CD4-positive, alpha-beta T cell treated with Interferon gamma for 1 hour (primary cell): ENCODE results near the gene CALHM2.
"Not testable (repeated sequence)": the region's sequence is repeated elsewhere in the genome, so short reads cannot be mapped to it uniquely, and the experiment has no call there.

Source experiments
- DNase-seq: peaks from one replicate; pipeline ENCODE4 v3.0.0-alpha.2; 2020

CALHM2 gene

DNA sequence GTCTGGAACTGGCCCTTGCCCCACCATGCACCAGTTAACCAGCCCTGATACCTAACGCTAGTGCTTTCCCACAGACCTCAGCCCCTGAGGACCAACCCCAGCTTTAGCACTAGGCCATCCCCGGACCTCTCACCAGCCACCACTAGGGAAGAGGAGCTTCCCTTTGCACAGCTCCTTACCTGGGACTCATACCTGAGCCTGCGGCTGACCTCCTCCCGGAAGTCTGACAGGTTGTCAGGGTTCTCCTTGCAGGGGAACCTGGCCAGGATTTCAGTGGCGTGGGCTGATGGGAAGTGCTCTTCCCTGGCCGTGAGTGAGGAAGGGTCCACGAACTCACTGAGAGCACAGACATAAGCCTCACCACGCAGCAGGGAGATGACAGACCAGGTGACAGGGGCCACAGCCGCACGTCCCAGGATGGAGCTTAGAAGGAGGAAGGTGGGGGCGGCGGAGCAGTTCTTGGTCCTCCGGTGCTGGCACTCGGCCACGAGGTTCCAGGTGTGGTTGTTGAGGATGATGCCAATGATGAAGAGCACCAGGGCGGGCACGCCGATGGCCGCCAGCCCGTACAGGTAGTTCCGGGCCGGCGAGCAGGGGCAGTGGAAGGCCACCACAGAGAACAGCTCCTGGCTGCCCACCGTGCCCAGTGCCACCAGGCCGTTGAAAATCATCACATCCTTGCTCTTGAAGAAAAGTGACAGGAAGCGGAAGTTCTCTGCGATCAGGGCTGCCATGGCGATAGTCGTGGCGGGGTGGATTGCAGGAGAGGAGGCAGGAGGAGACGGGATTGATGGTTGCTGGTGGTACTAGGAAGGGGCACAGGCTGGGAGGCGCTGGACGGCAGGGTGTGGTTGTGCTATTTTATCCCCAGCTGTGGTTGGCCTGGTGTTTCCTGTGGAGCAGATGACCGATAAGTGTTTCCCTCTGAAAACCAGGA, 2.7 kb downstream of the CALHM2 start:
- no peak for DNase-seq

DNA sequence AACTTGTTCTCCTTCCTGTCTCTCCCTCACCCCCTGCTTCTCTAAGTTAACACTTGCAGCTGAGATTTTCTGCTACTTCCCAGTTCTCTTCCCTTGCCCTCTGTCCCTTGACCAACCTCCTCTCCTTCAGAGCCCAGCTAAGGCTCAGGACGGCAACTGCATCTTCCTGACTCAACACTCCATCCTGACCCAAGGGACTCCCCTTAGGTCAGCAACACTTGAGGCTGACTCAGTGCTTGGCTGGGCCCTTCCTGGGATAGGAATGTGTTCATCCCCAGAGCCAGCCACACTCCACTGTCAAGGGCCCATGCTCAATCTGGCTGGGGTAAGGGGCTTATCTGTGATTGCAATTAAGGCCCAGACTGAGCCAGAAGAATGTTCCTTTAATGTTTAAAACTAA, 3.4 kb downstream of the CALHM2 start:
- DNase-seq: no peak

DNA sequence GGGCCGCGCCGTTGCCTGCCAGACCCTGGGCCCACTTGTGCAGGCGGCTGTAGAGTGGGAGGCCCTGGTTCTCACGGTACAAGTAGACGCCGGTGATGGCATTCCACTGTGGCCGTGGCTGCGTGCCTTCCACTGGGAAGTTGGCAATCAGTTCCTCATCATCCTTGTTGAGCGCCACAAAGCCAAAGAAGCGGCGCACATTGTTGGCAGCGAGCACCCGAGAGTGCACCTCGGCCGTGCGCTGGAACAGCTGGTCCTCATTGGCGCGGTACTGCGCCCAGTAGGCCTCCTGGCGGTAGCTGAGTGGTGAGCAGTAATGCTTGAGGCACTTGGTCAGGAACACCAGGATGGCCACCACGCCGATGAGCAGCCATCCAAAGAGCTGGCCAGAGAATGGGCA, 5.0 kb downstream of the CALHM2 start:
- no peak for DNase-seq

DNA sequence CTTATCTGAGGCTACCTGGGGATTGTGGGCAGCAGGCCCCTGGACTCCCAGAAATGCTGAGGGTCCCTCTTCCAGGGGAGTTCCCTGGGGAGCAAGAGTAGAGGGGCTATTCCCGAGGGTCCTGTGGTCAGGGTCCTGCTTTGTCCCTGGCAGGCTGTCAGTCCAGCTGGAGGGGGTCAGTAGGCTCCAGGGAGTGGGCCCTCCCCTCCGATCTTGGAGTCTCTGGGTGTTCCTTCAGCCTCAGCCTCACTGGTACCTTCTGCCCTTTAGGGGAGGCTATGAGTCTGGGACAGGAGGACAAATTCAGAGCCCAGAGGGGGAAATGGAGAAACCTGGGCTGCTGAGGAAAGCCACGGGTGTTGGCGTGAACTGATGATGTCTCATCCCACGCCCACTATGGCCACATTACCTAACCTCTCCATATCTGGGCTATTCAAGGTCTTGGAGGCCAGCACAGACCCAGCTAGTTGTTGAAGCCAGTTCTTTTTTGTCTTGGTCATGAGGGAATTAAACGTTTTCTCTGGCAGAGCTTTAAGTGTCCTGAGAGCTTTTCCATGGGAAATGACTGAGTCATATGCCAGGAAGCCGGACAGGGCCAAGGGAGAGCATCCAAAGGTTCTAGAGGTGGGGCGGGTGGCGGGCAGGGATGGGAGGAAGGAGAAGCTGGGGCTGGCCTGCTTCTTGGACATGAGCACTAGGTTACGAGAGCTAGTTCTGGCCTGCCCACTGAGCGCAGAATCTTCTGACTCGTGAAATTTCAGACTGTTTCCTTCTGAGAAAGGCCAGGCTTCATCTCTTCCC, 6.2 kb downstream of the CALHM2 start:
- no peak for DNase-seq

DNA sequence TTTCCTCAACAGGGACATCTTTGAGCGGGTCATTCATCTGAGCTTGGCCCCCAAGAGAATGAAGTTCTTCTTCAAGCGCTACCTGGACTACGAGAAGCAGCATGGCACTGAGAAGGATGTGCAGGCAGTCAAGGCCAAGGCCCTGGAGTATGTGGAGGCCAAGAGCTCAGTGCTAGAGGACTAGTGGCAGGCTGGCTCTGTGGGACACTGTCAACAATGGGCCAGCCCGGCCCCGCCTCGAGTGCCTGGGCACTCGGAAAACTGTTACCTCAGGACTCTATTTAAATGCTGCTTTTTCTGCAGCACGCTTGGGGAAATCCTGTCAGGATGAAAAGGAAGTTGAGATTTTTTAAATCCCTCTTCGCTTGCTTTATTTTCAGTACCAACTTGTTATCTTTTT, 6.8 kb downstream of the CALHM2 start:
- DNase-seq: no peak

DNA sequence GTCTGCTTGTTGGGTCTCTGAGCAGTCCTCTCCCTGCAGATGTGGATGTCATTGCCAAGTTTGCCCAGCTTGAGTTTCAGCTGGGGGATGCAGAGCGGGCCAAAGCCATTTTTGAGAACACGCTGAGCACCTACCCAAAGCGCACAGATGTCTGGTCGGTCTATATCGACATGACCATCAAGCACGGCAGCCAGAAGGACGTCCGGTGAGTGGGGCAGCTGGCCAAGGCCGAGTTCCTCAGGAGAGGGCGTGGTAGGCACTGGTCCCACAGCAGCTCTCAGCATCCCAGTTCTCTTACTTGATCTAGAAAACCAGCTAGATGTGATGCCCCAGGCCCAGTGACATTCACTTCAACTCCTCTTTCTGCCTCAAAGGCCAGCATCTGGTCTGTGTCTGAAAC, 7.7 kb downstream of the CALHM2 start:
- DNase-seq: no peak

DNA sequence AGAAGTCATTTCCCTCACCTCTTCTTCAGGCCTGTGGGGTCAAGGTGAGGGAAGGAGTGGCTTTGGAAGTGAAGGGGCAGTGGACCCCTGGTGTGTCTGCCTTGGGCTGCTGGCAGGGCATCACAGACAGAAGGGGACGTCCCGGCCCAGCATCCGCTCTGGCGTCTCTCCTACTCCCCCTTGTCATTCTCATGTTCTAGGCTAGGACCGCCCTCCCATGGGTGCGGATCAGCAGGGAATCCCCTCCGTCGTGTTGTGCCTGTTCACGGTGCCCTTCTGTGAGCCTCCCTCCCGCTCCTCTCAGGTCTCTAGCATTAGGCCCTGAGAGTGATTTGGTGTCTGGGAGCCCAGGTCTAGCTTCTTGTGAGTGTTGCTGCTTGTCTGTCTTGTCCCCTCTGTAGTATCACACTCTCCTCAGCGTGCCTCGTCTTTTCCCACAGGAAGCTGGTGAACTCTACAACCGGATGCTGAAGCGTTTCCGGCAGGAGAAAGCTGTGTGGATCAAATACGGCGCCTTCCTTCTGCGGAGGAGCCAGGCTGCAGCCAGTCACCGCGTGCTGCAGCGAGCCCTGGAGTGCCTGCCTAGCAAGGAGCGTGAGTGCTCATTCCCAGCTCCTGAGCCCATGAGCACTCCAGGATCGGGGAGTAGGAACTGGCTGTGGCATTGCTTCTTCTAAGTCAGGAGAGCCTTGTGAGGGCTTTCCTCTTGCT, 8.5 kb downstream of the CALHM2 start:
- DNase-seq: no peak

DNA sequence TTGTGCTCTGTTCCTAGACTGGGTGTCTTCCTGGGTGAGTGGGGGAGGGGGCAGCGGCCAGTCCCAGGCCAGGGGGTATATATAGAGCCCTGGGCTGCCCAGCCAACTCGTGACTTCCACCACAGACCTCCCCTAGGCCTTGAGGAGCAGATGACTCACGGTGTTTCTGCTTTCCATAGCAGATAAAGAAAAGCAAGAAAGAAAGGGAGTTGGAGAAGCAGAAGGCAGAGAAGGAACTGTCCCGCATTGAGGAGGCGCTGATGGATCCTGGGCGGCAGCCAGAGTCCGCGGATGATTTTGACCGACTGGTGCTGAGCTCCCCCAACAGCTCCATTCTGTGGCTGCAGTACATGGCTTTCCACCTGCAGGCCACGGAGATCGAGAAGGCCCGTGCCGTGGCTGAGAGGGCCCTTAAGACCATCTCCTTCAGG, 10.1 kb downstream of the CALHM2 start:
- no peak for DNase-seq

DNA sequence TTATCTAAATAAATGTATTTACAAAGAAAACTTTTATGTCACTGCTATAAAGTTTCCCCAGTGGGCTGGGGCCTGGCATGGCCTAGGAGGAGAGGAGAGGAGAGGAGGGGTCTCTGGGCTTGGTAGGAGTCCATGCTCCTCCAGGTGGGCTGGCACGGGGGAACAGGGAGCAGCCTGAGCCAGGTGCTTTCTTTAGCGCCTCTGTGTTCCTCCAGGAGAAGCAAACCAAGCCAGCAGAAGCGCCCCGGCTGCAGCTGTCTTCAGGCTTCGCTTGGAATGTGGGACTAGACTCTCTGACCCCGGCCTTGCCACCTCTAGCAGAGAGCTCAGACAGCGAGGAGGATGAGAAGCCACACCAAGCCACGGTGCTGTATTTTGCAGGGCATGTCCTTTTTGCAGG, 10.6 kb downstream of the CALHM2 start:
- no peak for DNase-seq

DNA sequence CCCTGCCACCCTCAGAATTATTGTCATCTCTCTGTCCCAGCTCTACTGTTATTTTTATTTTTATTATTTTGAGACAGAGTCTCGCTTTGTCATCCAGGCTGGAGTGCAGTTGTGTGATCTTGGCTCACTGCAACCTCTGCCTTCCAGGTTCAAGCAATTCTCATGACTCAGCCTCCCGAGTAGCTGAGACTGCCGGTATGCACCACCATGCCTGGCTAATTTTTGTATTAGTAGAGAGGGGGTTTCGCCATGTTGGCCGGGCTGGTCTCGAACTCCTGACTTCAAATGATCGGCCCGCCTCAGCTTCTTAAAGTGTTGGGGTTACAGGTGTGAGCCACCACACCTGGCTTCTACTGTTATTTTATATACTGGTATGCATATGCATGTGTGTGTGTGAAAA, 11.0 kb downstream of the CALHM2 start:
- DNase-seq: no peak

DNA sequence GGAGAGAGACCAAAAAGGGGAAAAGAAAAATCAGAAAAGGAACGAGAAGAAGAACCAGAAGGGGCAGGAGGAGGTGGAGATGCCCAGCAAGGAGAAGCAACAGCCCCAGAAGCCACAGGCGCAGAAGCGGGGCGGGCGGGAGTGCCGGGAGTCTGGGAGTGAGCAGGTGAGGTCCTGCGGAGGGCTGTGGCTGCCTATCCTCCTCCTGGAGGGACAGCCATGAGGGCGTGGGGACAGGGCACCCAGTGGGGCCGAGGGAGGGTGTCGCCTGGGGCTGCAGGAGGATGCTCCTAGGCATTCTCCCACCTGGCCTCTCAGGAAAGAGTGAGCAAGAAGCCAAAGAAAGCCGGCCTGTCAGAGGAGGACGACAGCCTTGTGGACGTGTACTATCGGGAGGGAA, 11.8 kb downstream of the CALHM2 start:
- no peak for DNase-seq

DNA sequence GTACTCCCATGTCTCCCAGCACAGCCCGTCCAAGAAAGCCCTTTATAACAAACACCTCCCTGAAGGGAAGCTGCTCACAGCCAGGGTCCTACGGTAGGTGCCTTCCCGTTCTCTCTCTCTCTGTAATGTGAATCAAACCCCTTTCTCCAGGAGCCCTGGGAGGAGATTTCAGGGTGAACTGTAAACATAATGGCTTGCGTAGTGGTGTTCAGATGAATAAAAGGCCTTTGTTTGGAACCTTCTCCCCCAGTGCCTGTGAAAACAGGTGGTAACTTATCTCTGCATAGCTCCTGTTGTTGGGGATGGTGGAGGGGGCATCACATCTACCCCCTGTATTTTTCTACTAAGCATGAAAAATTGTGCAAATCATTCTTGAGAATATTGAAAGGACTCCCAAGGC, 12.4 kb downstream of the CALHM2 start:
- DNase-seq: no peak

DNA sequence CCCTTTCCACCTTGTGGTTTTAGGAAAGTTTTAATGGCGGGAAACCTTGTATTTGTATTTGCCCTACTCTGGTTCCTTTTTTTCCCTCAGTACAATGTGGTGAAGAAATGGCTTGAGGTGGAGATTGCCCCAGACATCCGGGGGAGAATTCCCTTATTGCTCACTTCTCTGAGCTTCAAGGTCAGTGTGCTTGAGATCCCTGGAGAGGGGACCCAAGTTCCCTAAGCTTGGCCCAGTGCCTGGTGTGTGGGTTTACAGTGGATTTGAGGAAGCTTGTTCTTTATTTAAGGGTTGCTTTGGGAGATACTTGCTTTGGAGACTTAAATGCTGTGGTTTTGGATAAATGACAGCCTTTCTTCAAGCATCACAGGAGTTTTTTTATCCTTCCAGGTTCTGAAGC, 18.3 kb downstream of the CALHM2 start:
- DNase-seq: no peak

DNA sequence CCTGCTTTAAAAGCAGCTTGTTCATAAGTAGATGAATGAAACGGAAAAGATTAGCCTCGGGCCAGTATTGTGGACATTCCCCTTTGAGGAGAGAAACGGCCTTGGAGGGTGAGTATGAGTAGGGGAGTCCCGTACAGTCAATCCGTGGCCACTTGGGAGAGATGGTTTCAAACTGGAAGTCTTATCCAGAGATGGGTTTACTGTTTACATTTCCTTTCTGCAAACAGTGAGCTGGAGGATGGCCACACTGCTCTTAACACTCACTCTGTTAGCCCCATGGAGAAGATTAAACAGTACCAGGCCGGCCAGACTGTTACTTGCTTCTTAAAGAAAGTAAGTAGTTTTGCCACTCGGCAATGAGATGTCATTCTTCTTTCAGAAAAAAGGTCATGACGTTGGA, 20.3 kb downstream of the CALHM2 start:
- DNase-seq: no peak

DNA sequence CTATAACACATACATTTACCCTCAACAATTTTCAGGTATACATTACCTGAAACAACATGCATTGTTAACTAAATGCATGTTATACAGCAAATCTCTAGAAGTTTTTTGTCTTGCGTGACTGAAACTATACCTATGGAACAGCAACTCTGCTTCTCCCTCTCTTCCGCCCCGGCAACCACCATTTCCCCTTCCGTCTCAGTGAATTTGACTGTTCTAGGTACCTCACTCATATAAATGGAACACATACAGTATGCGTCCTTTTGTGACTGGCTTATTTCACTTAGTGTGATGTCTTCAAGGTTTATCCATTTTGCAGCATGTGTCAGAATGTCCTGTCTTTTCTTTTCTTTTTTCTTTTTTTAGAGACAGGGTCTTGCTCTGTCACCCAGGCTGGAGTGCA, 22.5 kb downstream of the CALHM2 start:
- no peak for DNase-seq

DNA sequence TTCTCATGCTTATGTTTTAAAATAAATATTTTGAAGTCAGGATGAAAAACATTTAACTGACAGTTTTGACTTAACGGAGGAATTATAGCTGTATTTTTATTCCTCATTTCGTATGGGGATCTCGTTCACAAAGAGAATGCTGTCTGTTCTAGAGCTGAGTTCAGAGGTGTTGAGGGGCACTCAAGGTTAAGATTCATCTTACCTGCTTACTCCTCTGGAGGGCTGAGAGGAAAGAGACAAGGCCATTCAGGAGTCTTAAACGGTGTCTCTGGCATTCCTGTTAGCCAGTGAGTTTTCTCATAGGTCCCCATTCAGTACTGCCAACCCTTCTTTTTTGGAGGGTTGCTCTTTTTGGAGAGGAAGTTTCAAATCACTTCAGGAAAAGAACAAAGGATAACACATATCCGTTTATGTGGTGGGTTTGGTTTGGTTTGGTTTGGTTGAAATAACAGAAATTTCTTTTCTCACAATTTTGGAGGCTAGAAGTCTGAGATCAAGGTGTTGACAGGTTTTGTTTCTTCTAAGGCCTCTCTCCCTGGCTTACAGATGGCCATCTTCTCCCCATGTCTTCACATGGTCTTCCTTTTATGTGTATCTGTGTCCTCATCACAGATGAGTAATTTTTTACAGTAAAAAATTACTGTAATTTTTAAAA, 23.1 kb downstream of the CALHM2 start:
- no peak for DNase-seq

DNA sequence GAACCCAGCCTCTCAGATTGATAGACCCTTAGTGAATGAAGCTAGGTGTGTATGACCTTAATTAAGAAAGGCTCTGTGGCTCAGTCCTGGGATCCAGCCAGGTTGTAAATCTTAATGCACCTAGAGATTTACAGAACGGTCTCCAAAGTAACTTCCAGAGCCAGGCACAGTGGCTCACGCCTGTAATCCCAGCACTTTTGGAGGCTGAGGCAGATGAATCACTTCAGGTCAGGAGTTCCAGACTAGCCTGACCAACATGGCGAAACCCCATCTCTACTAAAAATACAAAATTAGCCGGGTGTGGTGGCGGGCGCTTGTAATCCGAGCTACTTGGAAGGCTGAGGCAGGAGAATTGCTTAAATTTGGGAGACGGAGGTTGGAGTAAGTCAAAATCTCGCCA, 24.3 kb downstream of the CALHM2 start:
- no peak for DNase-seq

DNA sequence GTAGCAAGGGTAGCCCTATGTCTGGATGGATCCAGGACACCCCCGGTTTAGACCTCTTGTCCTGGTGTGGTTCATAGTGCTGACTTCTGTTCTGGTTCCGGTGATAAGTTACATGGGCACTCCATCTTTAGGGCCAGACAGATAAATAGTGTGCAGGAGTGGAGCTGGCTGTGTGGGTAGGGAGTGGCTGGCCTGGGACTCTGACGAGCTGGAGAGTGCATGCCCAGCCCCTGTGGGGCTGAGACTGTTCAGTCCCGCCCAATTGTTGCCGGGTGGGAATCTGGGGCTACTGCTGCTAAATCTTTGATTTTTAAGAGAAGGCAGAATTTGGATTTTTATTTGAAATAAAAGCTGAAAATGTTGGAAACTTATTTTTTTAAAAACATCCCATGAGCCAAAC, 28.4 kb downstream of the CALHM2 start:
- DNase-seq: no peak

DNA sequence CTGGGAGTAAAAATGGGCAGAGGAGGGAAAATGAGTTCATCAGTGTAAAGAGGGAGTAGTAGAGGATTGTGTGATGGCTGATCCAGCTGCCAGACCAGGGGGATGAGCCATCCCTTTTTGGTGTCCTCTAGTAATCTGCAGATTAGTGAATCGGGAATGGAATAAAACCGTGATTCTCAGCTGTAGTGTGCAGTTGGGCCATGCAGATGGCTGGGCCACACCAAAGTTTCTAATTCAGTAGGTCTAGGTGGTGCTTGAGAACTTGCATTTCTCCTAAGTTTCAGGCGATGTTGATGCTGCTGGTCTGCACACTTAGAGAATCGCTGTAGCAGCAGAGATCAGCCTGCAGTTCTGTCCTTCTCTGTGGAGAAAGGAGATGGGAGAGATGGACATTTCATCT, 33.1 kb downstream of the CALHM2 start:
- no peak for DNase-seq

DNA sequence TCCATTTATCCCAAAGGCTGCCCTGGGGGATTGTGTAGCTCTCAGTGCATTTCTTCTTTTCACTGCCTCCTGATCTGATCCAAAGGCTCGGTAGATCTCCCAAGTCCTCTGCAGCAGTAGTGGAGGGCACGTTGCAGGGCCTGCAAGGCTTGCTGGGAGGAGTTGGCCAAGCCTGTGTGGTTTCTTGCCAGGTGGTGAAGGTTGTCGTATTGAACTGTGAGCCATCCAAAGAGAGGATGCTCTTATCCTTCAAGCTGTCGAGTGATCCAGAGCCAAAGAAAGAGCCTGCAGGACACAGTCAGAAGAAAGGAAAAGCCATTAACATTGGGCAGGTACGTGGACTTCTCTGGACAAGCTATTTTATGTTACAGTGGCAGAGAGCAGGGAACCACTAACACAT, 34.6 kb downstream of the CALHM2 start:
- DNase-seq: no peak

DNA sequence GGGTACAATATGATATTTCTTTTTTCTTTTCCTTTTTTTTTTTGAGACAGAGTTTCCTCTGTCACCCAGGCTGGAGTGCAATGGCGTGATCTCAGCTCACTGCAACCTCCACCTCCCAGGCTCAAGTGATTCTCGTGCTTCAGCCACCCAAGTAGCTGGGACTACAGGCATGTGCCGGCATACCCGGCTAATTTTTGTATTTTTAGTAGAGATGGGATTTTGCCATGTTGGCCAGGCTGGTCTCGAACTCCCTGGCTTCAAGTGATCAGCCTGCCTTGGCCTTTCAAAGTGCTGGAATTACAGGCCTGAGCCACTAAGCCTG, 35.1 kb downstream of the CALHM2 start:
- DNase-seq: not testable (repeated sequence)

DNA sequence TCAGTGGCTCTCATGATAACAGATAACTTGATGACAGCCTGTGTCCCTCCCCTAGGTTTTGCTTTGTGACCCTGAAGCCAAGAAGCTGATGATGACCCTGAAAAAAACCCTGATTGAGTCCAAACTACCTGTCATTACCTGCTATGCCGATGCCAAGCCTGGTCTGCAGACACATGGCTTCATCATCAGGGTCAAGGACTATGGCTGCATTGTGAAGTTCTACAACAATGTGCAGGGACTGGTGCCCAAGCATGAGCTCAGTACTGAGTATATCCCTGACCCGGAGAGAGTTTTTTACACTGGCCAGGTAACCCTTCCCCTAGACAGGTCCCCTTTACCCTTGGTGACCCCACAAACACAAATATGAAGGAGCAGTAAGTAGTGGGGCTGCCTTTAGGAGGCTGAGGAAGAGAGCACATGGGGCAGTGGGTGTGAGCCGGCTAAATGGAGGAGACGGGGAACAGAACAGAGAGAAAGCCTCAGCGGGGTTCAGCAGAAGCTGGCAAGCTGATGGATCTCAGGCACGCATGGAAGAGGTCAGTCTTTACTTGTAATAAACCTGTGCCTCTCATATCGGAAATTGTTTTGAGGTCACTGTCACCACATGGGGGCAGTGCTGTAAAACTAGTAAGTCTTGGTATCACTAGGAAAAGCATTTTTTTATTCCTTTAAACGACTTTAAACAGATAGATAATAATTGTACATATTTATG, 35.6 kb downstream of the CALHM2 start:
- DNase-seq: peak; percentile 44

DNA sequence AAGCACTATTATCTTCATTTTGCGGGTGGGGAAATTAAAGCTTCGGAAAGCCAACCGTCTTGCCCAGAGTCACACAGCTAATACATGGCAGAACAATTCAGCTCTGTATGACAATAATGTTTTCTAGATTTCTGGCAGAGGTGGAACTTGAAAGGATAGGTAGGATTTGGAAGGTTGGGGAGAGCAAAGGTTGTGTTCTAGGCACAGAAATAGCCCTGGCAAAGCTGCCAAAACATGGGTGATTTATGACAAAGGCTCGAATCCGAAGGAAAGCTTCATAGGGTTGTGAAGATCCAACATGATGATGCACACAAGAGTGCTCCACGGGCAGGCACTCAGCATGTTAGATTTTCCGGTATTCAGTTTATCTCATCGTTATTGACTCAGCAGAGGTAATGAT, 36.6 kb downstream of the CALHM2 start:
- DNase-seq: no peak
